Measurements from ENCODE around the gene SLC26A11.
"Not testable (repeated sequence)": the region's sequence is repeated elsewhere in the genome, so short reads cannot be mapped to it uniquely, and the experiment has no call there.

The SLC26A11 gene

DNA sequence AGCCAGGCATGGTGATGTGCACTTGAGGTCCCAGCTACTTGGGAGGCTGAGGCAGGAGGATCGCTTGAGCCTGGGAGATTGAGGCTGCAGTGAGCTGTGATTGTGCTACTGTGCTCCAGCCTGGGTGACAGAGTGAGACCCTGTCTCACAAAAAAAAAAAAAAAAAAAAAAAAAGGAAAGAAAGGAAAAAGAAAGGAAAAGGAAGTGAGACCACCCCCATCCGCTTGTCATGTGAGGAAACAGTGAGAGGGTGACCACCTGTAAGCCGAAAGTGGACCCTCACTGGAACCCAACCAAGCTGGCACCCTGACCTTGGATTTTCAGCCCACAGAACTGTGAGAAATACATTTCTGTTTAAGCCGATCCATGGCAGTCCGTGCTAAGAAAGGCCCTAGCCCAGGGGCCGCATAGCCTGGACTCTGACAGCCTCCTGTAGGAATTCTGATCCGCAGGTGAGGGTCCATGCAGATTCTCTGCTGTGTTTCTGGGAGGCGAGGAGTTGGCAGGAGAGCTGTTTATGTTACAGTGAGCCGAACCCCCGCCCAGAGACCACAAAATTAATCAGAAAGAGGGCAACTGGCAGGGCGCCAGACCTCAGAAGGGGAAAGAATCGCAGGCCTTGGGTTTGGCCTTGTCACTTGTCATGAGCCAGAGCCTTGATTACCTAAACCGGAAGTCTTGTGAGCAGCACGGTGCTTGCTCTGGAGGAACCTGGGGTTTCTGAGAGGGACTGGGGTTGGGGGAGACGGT, 1.0 kb upstream of the SLC26A11 start:
- peak; percentile 50 for DNase-seq (ENCODE audit: low spot score)

DNA sequence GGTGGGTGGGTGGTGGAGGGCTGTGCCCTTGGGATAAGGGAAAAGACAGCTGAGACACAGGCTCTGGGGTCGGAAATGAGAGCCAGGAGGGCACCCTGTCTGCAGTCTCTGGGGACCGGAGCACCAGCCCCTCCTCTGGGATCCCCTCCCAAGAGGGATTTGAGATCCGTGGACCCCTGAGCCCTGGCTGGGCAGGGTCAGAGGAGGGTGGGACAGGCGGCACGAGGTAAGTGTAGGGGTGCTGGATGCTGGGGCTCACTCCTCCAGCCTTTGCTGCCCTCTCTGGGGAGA, 519 bp upstream of the SLC26A11 start:
- no peak for DNase-seq (ENCODE audit: low spot score)

DNA sequence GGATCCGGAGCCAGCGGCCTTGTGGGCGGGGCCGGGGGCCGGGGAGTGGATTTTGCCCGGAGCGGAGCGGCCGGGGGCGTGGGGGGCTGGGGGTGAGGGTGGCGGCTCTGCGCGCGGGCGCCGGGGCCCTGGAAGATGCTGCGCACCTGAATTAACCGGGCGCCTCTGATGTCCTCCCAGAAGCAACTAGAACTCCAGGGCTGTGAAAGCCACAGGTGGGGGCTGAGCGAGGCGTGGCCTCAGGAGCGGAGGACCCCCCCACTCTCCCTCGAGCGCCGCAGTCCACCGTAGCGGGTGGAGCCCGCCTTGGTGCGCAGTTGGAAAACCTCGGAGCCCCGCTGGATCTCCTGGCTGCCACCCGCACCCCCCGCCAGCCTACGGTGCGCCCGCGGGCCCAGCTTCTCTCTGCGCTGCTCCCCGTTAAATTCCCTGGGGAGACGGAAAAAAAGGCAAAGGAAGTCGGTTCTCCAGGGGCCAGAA, 549 bp downstream of the SLC26A11 start:
- peak; percentile 52 for DNase-seq (ENCODE audit: low spot score)

DNA sequence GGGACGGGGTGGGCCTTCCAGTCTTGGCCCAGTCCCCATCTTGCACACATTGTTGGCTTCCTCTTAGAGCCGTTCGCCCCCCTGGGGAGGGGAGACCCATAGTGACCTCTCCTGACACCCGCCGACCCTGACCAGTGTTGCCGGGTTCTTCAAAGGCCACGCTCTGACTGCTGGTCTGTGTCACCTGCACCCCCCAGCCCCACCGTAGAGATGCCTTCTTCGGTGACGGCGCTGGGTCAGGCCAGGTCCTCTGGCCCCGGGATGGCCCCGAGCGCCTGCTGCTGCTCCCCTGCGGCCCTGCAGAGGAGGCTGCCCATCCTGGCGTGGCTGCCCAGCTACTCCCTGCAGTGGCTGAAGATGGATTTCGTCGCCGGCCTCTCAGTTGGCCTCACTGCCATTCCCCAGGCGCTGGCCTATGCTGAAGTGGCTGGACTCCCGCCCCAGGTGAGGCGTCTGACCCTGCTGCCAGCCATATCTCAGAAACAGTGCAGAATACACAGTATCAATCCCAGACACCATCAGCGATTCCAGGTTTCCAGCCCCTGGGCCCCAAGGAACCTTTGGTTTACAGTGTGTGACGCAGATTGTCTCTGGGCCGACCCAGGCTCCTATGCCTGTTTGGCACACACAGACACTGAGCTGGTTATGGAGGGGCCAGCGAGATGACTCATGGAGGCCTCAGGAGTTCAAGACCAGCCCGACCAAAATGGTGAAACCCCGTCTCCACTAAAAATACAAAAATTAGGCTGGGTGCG, 1.3 kb downstream of the SLC26A11 start:
- no peak for DNase-seq (ENCODE audit: low spot score)

DNA sequence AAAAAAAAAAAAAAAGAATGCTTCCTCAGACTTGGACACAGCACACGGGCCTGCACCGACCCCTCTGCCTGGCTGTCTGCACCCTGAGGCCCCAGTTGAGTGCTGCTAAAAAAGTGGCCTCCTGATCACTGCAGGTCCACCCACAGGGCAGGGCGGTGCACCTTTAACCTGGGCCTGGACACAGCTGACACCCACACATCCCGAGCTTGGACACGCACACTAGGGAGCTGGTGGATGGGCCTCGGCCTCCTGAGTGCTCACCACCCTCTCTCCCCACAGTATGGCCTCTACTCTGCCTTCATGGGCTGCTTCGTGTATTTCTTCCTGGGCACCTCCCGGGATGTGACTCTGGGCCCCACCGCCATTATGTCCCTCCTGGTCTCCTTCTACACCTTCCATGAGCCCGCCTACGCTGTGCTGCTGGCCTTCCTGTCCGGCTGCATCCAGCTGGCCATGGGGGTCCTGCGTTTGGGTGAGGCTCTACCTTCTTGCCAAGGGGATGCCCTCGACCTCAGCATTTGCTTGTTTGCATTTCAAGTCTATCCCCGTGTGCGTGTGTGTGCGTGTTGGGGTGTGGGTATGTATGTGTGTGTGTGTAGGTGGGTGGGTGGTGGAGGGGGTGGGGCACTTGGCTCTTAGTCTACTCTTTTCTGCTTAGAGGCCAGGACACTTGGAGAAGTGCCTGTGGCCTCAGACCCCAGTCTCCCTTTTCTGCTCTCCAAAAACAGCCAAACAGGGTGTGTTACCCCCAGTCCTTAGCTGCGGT, 2.3 kb downstream of the SLC26A11 start:
- no peak for DNase-seq (ENCODE audit: low spot score)

DNA sequence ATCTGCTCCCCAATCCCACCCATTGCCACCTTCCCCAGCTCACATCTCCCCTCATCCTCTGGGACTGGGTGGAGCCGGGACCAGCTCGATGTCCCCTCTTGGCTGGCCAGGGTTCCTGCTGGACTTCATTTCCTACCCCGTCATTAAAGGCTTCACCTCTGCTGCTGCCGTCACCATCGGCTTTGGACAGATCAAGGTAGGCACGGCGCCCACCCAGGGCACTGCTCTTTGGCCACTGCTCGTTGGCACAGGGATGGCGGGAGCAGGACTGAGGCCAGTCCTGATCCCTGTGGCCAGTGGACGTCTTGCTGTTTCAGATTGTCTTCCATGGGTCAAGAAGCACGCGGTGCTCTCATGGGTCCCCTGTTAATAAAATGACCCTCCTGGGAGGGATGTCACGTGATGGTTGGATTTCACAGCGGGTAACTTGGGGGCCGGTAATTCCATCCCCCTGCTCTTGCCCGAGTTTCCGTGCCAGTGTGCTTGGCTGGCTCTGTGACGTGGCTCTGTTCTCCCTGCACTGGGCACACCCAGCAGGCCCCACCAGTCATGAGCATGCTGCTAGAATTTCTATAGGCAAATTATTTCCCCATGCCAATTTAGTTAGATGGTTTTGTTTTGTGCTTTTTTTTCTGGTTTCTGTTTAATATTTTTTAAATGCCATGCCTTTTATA, 3.1 kb downstream of the SLC26A11 start:
- DNase-seq (ENCODE audit: low spot score): no peak

DNA sequence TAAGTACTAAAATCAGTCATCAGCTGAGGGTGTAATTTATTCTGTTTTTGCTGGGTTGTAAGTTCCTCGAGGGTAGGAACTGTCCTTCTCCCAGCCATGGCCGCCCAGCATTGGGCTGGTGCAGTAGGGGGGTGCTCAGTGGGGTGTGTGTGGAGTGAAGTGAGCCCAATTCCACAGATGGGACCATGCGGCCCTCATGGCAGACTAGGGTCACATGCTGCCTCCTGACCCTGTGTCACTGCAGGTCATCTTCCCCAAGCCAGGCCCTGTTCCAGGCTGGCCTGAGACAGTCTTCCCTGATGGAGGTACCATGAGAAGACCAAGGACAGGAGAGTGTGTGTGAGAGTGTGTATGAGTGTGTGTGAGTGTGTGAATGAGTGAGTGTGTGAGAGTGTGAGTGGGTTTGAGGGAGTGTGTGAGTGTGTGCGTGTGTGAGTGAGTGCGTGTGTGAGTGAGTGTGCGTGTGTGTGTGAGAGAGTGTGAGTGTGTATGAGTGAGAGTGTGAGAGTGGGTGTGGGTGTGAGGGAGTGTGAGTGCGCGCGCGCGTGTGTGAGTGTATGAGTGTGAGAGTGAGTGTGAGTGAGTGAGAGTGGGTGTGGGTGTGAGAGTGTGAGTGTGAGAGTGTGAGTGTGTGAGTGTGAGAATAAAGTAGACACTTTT, 3.7 kb downstream of the SLC26A11 start:
- DNase-seq (ENCODE audit: low spot score): no peak

DNA sequence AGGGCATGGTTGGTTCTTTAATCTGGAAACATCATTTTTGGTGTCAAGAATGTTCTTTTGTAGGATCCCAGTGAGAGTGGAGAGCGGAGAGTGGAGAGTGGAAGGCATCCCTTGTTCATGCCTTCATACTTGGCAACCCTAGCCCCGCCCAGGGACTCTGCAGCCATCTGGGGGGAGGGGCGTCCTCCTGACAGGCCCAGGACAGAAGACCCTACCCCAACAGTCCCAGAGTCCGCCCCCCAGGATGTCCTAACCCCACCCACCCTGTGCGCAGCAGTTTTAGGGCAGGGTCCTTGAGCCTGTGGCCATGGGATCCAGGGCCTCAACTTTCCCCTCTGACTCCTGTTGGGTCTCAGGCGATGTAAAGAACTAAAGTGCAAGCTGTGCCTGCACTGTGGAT, 4.5 kb downstream of the SLC26A11 start:
- DNase-seq (ENCODE audit: low spot score): no peak

DNA sequence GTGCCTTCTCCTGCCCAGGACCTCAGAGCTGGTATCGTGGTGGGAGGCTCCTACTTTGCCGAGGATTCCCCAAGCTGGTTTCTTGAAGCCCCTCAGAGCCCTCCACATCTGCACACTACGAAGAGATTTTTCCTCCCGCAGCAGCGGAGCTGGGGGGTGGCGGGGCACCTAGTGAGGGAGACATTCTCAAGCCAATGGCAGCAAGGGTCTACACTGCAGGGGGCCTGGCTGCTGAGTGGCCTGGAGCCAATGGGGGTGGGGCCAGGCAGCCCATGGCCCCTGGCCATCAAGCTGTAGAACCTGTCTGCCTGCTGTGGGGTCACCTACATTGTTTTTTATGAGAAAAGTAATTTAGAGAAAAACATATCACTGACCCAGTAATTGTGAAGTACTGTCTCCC, 5.0 kb downstream of the SLC26A11 start:
- no peak for DNase-seq (ENCODE audit: low spot score)

DNA sequence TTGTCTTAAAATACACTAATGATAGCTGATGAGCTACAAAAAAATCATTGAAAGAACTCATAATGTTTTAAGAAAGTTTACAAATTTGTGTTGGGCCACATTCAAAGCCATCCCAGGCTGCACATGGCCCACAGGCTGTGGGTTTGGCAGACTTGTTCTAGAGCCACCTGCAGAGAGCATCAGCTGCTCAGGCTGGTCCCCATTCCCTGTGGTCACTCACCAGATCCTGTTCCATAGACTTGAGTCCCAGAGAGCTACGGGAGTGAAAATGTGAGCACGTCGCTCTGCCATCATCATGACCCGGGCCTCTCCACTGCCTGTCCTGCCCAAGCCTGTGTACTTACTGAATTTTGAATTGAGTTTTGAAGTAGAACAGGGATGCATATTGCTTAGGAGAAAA, 6.9 kb downstream of the SLC26A11 start:
- DNase-seq (ENCODE audit: low spot score): no peak

DNA sequence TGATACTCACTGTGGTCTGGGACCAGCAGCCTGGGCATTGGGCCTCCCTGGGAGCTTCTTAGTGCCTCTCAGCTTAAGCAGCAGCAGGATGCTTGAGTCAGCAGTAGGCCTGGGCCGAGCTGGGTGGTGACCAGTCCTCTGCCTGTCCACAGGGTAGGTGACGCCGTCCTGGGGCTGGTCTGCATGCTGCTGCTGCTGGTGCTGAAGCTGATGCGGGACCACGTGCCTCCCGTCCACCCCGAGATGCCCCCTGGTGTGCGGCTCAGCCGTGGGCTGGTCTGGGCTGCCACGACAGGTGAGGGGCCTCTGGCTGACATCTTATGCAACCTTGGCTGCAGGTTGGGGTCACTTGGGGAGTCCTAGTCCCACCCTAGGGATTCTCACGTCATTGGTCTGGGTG, 7.4 kb downstream of the SLC26A11 start:
- DNase-seq (ENCODE audit: low spot score): no peak

DNA sequence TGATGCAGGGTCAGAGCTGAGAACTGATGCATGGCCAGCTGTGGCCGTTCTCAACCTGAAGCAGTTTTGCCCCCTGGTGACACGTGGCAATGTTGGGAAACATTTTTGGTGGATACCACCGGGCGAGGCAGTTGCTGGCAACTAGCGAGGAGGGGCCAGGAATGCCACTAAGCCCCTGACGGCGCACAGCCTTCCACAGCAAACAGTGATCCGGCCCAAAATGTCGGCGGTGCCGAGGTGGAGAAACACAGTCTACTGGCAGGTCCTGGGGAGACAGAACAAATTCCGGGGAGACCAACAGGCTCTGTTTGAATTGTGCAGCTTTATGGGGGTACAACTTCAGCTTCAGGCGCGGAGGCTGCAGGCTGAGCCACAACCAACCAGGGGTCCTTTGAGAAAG, 8.2 kb downstream of the SLC26A11 start:
- no peak for DNase-seq (ENCODE audit: low spot score)

DNA sequence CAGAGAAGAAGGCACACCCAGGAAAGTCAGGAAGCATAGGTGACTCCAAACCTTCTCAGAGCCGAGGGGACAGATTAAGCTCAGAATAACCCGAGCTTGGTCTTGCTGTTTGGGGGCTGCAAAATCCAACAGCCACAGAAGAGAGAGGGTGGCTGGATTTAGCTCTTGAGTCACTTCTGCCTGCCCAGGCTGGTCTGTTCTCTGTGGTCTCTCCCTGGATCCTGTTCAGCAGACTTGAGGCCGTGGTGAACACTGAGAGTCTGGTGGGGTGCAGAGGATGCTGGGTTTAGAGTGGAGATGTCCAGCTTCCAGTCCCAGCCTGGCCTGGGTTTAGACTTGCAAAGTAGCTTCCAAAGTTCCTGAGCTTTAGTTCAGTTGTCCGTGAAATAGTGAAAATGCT, 8.8 kb downstream of the SLC26A11 start:
- no peak for DNase-seq (ENCODE audit: low spot score)

DNA sequence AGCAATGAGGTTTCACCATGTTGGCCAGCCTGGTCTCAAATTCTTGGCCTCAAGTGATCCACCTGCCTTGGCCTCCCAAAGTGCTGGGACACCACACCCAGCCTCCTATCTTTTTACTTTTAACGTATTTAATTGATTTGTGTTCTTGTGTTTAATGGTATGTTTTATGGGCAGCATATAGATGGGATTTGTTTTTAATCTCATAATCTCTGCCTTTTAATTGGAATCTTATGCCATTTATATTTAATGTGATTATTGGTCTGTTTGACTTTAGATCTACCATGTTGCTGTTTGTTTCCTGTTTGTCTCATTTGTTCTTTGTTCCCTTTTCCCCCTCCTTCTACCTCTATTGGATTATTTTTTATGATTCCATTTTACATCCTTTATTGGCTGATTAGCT, 12.2 kb downstream of the SLC26A11 start:
- no peak for DNase-seq (ENCODE audit: low spot score)

DNA sequence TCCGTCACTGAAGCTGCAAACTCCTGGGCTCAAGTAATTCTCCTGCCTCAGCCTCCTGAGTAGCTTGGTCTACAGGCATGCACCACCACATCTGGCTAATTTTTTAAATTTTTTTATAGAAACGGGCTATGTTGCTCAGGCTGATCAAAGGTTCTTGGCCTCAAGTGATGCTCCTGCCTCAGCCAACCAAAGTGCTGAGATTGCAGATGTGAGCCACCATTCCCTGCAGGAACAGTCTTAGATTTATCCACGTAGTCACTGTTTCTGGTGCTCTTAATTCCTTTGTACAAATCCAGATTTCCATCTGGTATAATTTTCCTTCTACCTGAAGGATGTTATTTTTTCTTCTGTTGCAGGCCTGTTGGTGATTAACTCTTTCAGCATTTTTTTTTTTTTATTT, 13.0 kb downstream of the SLC26A11 start:
- no peak for DNase-seq (ENCODE audit: low spot score)

DNA sequence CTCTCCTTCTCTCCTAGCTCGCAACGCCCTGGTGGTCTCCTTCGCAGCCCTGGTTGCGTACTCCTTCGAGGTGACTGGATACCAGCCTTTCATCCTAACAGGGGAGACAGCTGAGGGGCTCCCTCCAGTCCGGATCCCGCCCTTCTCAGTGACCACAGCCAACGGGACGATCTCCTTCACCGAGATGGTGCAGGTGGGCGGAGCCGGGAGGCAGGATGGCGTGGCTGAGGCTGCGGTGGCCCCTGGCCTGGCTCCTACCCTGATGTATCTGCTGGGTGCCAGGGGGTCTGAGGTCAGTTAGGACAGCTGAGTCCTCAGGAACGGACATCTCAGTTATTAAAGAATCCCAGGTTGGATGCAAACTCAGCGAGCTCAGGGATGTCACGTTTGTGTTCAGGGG, 16.7 kb downstream of the SLC26A11 start:
- DNase-seq (ENCODE audit: low spot score): no peak

DNA sequence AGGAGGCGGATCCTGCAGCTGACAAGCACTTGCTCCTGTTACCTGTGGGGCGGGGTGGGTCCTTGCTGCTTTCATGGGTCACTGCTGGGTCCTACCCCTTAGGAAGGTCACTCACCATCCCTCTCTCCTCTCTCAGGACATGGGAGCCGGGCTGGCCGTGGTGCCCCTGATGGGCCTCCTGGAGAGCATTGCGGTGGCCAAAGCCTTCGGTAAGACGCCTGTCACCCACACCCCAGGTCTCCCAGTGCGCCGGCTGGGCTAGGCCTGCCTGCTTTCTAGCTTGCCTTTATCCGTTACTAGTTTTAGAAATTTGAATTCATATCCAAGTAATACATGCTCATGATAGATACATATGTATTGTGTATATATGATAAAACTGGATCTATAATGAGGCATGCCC, 17.2 kb downstream of the SLC26A11 start:
- DNase-seq (ENCODE audit: low spot score): no peak

DNA sequence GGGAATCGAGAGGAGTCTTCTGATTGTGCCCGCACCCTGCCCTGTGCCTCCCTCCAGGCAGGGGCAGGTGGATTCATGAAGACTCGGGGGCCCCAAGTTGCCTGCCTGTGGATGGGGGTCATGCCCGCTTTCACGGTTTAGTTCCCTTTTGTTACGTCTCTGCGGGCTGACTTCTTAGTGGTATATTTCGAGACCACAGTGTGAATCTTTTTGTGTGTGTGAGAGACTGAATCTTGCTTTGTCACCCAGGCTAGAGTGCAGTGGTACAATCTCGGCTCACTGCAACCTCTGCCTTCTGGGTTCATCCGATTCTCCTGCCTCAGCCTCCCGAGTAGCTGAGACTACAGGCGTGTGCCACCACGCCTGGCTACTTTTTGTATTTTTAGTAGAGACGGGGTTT, 22.3 kb downstream of the SLC26A11 start:
- DNase-seq (ENCODE audit: low spot score): no peak

DNA sequence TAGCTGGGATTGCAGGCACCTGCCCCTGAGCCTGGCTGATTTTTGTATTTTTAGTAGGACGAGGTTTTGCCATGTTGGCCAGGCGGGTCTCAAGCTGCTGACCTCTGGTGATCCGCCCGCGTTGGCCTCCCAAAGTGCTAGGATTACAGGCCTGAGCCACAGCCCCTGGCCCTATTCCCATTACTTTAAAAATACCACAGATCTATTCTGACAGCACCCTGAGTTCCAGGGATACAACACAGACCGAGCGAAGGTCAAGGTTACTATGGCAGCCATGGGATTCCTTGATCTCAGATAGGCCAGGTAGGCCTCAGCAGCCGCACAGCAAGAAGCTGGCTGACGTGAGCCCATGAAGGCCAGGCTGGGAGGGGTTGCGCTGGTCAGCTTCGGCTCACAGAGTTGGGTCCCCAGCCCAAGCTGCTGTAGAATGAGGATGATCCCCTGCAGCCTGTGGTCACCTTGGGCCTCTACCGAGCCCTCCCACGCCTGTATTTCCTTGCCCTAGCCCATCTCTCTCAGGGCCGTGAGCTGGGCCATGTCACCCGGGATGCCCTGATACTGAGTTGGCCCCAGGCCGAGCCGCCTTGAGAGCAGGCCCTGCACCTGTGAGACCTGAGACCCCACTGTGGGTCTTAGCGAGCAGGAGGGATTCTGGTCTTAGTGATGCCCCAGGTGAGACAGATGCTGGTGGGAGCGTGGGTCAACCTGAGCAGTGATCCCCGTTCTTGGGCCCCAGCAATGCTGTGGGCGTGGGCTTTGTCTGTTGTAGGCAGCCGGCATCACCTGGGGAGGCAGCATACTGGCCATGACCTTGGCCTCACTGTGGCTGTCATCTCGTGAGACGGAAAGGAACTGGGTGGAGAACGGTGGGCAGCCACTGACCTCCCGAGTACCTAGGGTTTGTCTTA, 23.6 kb downstream of the SLC26A11 start:
- DNase-seq (ENCODE audit: low spot score): no peak

DNA sequence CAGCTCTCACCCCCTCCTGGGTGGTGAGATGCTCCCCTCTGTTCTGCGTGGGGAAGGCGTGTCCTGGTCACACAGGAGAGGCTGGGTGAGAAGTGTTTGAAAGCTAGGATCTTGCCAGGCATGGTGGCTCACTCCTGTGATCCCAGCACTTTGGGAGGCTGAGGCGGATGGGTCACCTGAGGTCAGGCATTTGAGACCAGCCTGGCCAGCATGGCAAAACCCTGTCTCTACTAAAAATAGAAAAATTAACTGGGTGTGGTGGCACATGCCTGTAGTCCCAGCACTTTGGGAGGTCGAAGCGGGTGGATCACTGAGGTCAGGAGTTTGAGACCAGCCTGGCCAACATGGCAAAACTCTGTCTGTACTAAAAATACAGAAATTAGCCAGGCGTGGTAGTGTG, 24.2 kb downstream of the SLC26A11 start:
- DNase-seq (ENCODE audit: low spot score): not testable (repeated sequence)

Measured in HuH-7.5 (cell line).